Small intestine (tissue), 7 donors: Measurements from ENCODE around the gene DOP1A. TPM values are rescaled to one million over a fixed set of nuclear protein-coding genes. Genes with fewer than 3 reads are reported as not detected.

Experiments
- DNase-seq, 2 donors: peaks; one replicate each; pipeline versions ENCODE4 v3.0.0 to v3.0.0-alpha.2; 2013
- FAIRE-seq: peaks from 2 replicates; lab custom pipeline; 2012; peaks lifted over from hg19 to GRCh38; lab: Jason Lieb, UNC
- H3K27ac ChIP-seq, 3 donors: one replicate each; pipeline ENCODE4 v1.5.1; 2013; ENCODE audit warnings: low read length in 2 of 3, mild to moderate bottlenecking in 2 of 3, control low read depth in 1 of 3, inconsistent platforms in 1 of 3, low read depth in 1 of 3, moderate library complexity in 1 of 3
- H3K27me3 ChIP-seq, 3 donors: one replicate each; pipeline ENCODE4 v1.6.1; 2013; ENCODE audit warnings: low read length in 3 of 3, inconsistent platforms in 1 of 3; ENCODE audit not compliant: control insufficient read depth in 3 of 3, insufficient read depth in 3 of 3
- H3K36me3 ChIP-seq, 3 donors: one replicate each; pipeline ENCODE4 v1.6.1; 2013; ENCODE audit warnings: low read length in 3 of 3, inconsistent platforms in 1 of 3, low read depth in 1 of 3, mild to moderate bottlenecking in 1 of 3, moderate library complexity in 1 of 3; ENCODE audit not compliant: control insufficient read depth in 3 of 3, insufficient read depth in 2 of 3
- H3K4me1 ChIP-seq, 3 donors: one replicate each; pipeline ENCODE4 v1.6.1; 2013; ENCODE audit warnings: low read length in 2 of 3, inconsistent platforms in 1 of 3, low read depth in 1 of 3, mild to moderate bottlenecking in 1 of 3, moderate library complexity in 1 of 3; ENCODE audit not compliant: control insufficient read depth in 3 of 3, insufficient read depth in 2 of 3
- H3K4me3 ChIP-seq, 3 donors: one replicate each; pipeline ENCODE4 v1.5.1; 2013; ENCODE audit warnings: low read length in 3 of 3, control low read depth in 1 of 3, inconsistent platforms in 1 of 3, low read depth in 1 of 3, mild to moderate bottlenecking in 1 of 3, moderate library complexity in 1 of 3
- H3K9me3 ChIP-seq, 2 donors: one replicate each; pipeline ENCODE4 v1.6.1; 2013; ENCODE audit warnings: low read depth in 1 of 2, low read length in 1 of 2; ENCODE audit not compliant: control insufficient read depth in 2 of 2, insufficient read depth in 1 of 2
- WGBS, 3 donors: extraction: QIAGEN DNeasy Blood & Tissue Kit; methylation state at CpG; one replicate each; pipeline ENCODE4 v1.1.7; 2013; 5-methylcytosine and 5-hydroxymethylcytosine counted together
- polyA plus RNA-seq, 4 donors: library from polyadenylated mRNA; stranded (reverse) in 3 of 4; unstranded in 1 of 4; fragments of 200-250 nt in 3 of 4; fragments of 120-200 nt in 1 of 4; gene quantifications; one replicate each; pipeline versions ENCODE4 v1.2.1 to v1.2.3, GENCODE V29; 2013
- donor health status: healthy with polysubstance abuse.
- donor health status: control.
- donor health status: control.
- donor health status: Bipolar disorder and iron deficiency.
- donor health status: healthy.

Gene DOP1A
- polyA plus RNA-seq, 4 donors, result 5.9 to 34.7 (median 9.3) TPM

DNA sequence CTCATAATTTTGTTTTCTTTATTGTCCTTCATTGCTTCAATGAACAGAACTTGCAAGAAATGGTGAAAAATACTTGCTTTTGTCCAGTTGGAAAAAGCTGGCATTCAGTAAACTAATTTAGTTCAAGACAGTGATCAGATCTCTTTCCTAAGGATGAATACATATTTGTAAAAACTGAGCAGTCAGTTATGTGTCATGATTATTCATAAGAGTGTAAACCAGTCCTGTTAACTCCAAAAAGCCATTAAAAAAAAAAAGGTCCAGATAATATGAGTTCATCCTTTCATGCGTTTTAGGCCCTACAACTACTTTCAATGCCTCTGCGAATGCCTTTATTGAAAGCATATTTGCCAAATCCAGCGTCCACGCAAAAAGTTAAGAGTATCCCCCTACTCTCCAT lies 125.0 kb downstream of the DOP1A start:
- Histone ChIP-seq H3K9me3 (no peaks in the 10 kb centered on the region), H3K36me3 (peaks cover 2 to 3% (median 3%) of the 10 kb centered on the region in 3 donors), H3K27ac (peak overlapping the region; percentile 77 to 88 (median 86)), H3K27me3 (no peaks in the 10 kb centered on the region), H3K4me1 (peaks cover 2 to 16% (median 6%) of the 10 kb centered on the region in 3 donors), H3K4me3 (peak overlapping the region; percentile 85 to 94 (median 88))
- FAIRE-seq, result no peak
- DNase-seq, result no peak
- WGBS, 3 donors, result 0 to 1% (median 1%) methylated on average over 4 of the region's 4 CpGs

DNA sequence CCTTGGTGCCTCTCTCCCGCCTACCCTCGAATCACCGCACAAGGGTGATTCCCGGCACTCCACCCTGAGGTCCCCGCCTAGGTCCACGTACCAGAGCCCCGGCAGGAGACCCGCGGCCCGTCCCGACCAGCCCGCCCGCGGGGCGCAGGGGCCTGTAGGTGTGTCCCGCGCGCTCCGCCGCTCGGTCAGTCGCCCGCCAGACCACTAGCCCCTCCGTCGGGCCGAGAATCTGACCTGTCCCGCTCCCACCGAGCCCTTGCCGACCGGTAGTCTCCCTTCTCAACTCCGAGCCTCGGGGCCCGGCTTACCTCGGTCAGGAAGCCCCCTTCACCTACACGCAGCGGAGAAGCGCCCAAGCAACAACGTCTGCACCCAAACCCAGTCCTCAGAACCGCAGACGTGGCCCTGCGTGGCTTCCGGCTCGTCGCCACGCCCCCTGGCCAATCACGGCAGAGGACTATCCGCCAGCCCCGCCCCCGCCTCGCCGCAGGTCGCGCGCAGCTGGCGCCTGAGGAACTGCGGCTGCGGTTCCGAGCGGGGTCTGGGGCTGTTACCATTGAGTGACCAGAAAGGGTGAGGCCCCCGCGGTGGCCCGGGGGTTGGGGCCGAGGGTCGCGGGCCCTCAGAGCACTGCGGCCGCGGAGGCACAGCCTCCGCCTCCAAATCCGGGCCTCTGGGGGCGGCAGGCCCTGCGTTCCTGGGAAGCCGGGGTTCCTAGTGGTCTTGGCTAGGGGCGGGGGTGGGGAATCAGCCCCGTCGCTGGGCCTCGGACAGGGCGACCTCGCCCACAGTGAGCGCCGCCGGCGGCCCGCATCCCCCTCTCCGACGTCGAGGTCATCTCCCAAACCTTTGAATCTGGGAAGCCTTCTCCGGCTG lies 125.6 kb downstream of the DOP1A start, which contains the start of the genes PGM3 and RWDD2A:
Gene PGM3, minus strand, starts transcription at position 395 of the 876 bp plus-strand sequence. CDS start 2,253 bp downstream, outside the sequence.
Gene RWDD2A, plus strand, starts transcription at position 487 of the 876 bp plus-strand sequence. CDS start 1,095 bp downstream, outside the sequence.
- FAIRE-seq (no peak), DNase-seq (peak; percentile 89 to 97)
- WGBS, 3 donors, result 0 to 1% (median 0%) methylated on average over 76 to 88 of the region's 88 CpGs
- peak within 1 kb of the TSS; percentile 77 to 88 (median 86) for H3K27ac ChIP-seq
- H3K4me3 ChIP-seq, result peak within 1 kb of the TSS; percentile 85 to 94 (median 88)
- peaks cover 2 to 16% (median 6%) of the 10 kb centered on the region in 3 donors for H3K4me1 ChIP-seq
- peaks cover 2 to 5% (median 3%) of the 10 kb centered on the region in 3 donors for H3K36me3 ChIP-seq
- no peaks in the 10 kb centered on the region for H3K27me3 ChIP-seq
- H3K9me3 ChIP-seq, result no peaks in the 10 kb centered on the region

DNA sequence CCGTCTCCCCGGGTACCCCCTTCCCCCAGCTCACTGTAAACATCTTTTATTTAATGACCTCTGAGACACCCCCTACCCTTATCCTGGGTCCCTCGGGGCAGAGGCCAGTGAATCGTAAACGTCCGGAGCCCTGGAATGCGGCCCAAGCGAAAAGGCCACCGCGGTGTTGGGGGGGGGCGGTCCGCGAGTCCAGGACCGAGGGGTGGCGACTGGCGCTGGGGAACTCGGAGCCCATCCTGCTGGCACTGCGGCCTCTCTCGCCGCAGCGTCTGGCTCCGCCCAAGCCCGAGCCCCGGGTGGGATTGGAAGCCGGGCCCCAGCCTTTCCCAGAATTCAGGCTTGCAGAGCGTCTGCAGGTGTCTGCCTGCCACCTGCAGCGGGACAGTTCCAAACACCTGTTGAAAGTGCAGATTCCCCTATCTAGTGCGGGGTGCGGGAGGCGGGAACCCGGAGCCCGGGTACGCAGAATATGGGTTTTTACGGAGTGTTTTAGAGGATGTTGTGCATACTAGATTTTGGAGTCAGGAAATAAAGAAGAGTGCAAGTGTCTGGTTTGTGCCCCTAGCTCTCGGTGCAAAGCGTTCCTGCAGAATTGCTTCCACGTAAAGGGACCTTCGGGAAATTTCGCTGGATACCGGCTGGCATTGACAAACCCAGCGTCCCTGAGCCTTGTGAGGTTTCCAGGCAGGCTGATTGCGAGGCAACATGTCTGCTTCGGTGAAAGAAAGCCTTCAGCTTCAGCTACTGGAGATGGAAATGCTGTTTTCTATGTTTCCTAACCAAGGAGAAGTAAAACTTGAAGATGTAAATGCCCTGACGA lies 126.5 kb downstream of the DOP1A start:
- Histone ChIP-seq H3K27ac (peak overlapping the region in 2 of 3 donors; percentile 86 to 88), H3K9me3 (no peaks in the 10 kb centered on the region), H3K4me1 (peaks cover 2 to 16% (median 6%) of the 10 kb centered on the region in 3 donors), H3K4me3 (peak overlapping the region; percentile 85 to 94 (median 88)), H3K27me3 (no peaks in the 10 kb centered on the region), H3K36me3 (peaks cover 0 to 5% (median 0%) of the 10 kb centered on the region in 3 donors)
- DNase-seq (peak; percentile 35 to 76), FAIRE-seq (no peak)
- 3 to 5% (median 4%) methylated on average over 43 to 44 of the region's 44 CpGs for WGBS, 3 donors

DNA sequence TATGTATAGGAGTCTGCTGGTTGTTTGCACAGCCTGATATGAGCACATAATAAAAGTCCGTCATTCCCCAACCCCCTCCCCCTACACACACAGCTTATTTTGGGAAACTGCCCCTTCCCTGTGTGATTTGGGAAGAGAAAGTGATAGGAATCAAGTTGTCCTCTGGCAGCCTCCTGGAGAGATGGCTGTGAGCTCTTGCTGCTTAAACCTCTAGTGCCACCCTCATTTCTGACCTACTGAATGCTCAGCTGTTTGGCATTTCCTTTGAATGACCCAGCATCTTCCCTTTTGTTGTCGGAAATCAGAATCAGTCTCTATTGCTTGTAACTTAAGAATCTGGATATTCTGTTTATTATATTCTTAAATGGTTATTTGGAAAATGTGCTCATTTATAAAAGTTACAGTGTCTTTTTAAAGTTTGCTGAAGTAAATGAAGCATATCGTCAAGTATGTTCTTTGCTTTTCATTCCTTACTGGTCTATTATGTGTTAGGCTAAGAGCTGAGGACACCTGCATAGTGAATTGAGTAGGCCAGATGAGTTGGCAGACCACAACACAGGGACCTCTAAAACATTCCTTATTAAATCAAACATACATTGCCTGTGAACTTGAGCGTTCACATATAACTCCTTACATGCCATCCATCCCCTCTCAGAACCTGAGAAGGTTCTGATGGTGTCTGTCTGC lies 131.2 kb downstream of the DOP1A start:
- Histone ChIP-seq H3K4me3 (no peak overlapping the region), H3K36me3 (peaks cover 0 to 5% (median 0%) of the 10 kb centered on the region in 3 donors), H3K4me1 (peaks cover 0 to 9% (median 4%) of the 10 kb centered on the region in 3 donors), H3K27me3 (no peaks in the 10 kb centered on the region), H3K27ac (no peak overlapping the region), H3K9me3 (no peaks in the 10 kb centered on the region)
- DNase-seq (no peak), FAIRE-seq (no peak)
- WGBS, 3 donors, result 81 to 91% (median 87%) methylated on average over 4 of the region's 4 CpGs

DNA sequence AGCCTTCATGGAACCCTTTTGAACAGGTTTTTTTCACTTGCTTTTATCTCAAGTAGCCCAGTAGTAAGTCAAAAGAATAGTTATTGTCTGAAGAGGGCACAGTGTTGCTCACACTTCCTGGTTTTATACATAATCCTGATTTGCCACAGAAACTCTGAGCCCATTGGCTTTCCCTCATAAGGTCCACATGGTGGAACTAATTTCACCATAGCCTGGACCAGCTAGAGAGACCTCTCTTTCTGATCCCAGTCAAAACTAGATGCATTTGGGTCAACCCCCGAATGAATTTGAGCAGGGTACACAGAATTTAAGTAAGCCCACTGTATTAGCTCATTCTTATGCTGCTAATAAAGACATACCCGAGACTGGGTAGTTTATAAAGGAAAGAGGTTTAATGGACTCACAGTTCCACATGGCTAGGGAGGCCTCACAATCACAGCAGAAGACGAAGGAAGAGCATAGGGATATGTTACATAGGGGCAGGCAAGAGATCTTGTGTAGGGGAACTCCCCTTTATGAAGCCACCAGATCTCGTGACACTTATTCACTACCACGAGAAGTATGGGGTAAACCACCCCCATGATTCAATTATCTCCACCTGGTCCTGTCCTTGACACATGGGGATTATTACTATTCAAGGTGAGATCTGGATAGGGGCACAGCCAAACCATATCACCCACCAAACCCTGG lies 131.8 kb downstream of the DOP1A start:
- no peak overlapping the region for H3K27ac ChIP-seq
- DNase-seq (no peak), FAIRE-seq (no peak)
- H3K36me3 ChIP-seq, result peaks cover 0 to 5% (median 0%) of the 10 kb centered on the region in 3 donors
- H3K4me1 ChIP-seq, result peaks cover 0 to 6% (median under 1%) of the 10 kb centered on the region in 3 donors
- H3K4me3 ChIP-seq, result no peak overlapping the region
- no peaks in the 10 kb centered on the region for H3K27me3 ChIP-seq
- no peaks in the 10 kb centered on the region for H3K9me3 ChIP-seq
- 58 to 80% (median 72%) methylated on average over 5 of the region's 5 CpGs for WGBS, 3 donors

DNA sequence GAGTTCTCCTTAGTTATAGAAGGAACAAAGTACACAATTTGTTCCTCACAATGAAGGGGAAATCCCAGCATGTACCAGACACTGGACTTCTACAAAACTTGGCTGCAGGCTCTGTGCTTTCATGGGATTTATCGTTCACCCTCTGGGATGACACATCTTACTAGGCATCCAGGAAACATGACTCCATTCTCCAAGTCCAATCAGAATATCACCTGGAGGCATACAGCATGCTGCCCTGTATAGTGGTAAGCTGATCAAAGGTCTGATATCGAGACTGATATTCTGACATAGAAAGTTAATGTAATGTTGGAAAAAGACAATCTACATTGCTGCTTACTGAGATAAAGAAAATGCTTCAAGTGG lies 132.4 kb downstream of the DOP1A start:
- peak; percentile 38 to 42 for DNase-seq
- no peak for FAIRE-seq

DNA sequence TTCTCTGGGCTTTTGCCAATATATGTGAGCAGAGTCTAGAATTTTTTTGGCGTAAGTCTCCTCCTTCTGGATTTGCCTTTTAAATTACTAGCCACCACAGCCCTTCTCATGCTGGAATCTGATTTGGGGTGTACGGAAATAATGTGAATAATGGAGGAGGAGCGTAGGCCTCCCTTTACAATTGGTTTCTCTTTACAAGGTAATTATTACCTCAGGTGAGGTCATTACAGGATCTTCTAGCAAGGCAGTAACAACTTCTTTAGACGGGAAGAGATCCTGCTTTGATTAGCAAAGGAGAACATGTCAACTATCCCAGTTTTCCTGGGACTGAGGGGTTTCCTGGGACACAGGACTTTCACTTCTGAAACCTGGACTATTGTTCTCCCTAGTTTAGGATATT lies 134.6 kb downstream of the DOP1A start:
- H3K27me3 ChIP-seq, result no peaks in the 10 kb centered on the region
- FAIRE-seq (no peak), DNase-seq (peak in 1 of 2 donors; percentile 53)
- no peaks in the 10 kb centered on the region for H3K9me3 ChIP-seq
- H3K36me3 ChIP-seq, result peaks cover 0 to 5% (median 0%) of the 10 kb centered on the region in 3 donors
- no peak overlapping the region for H3K27ac ChIP-seq
- peaks cover 0 to 4% (median 0%) of the 10 kb centered on the region in 3 donors for H3K4me1 ChIP-seq
- no peak overlapping the region for H3K4me3 ChIP-seq
- WGBS, 3 donors, result 66 to 75% (median 72%) methylated on average over 4 of the region's 4 CpGs

More for the DNA sequence above, 132.4 kb downstream of the DOP1A start:
- Histone ChIP-seq H3K9me3 (no peaks in the 10 kb centered on the region), H3K4me1 (peaks cover 0 to 4% (median 0%) of the 10 kb centered on the region in 3 donors), H3K27ac (no peak overlapping the region), H3K36me3 (peaks cover 0 to 5% (median 0%) of the 10 kb centered on the region in 3 donors), H3K4me3 (no peak overlapping the region), H3K27me3 (no peaks in the 10 kb centered on the region)
- 13 to 57% (median 50%) methylated on average over 2 of the region's 2 CpGs for WGBS, 3 donors
